Cortex of kidney (tissue), 1 donor: Measurements from ENCODE around the gene IVNS1ABP.

Experiments used
- DNase-seq: peaks from one replicate; lab custom pipeline; 2025; lab: John Stamatoyannopoulos, UW

Gene IVNS1ABP

DNA sequence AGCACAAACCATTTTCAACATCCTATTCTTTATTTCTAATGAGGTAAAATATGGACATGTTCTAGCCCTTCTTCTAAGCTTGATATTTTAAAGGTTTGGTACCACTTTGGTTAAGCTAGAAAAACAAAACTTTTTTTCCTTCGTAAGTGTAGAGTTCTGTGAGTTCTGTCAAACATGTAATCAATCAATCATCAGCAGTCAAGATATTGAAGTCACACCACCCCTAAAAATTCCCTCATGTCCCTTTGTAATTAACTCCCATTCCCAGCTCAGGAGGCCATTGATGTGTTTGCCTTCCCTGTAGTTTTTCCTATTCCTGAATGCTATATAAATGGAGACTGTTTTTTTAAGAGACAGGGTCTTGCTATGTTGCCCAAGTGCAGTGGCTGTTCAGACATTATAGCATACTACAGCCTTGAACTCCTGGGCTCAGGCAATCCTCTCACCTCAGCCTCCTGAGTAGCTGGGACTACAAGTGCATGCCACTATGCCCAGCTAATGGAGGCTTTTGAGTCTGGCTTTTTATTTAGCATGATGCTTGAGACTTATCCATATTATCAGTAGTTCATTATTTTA is 23.0 kb downstream of the IVNS1ABP start:
- no peak for DNase-seq

GRCh38 chr1:185292237-185292636 is 24.8 kb downstream of the IVNS1ABP start:
- DNase-seq: no peak

GRCh38 chr1:185291652-185292051 is 25.4 kb downstream of the IVNS1ABP start:
- DNase-seq: no peak

GRCh38 chr1:185291159-185291558 is 25.9 kb downstream of the IVNS1ABP start:
- DNase-seq: no peak

- no peak for DNase-seq
Measured at GRCh38 chr1:185289880-185290279, 27.2 kb downstream of the IVNS1ABP start.

DNA sequence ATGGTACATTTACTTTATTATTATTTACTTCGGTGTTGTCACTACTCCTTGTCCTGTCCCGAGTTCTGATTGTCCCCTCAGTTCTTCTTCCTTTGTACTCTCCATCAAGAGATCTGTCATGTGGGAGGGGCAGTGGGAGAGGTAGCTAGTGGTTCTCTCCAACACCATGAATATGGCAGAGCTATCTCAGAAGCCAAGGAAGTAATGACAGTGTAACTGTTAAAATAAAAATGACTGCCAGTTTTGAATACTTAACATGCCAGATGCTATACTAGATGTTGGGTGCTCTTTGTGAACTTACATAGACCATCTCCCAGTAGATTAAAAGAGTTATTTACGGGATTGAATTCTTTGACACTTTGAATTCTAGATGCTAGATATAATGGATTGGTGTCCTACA is 28.6 kb downstream of the IVNS1ABP start:
- no peak for DNase-seq

DNA sequence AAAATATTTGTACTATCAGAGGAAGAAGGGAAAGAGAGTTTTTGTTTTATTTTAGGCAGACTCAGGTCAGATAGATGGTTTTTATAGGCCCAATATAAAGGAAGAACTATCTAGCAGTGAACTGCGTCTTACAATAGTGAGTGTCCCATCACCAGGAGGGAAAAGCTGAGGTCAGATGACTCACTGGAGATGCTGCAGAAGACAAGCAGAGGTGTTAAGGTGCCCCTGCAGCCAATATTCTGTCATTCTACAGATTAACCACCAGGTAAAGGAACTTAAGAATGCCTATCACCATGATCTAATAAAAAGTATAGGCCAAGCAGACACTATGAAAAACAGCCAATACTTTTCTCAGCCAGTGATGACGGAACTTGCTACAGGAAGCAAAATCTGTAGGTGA is 29.6 kb downstream of the IVNS1ABP start:
- no peak for DNase-seq

DNA sequence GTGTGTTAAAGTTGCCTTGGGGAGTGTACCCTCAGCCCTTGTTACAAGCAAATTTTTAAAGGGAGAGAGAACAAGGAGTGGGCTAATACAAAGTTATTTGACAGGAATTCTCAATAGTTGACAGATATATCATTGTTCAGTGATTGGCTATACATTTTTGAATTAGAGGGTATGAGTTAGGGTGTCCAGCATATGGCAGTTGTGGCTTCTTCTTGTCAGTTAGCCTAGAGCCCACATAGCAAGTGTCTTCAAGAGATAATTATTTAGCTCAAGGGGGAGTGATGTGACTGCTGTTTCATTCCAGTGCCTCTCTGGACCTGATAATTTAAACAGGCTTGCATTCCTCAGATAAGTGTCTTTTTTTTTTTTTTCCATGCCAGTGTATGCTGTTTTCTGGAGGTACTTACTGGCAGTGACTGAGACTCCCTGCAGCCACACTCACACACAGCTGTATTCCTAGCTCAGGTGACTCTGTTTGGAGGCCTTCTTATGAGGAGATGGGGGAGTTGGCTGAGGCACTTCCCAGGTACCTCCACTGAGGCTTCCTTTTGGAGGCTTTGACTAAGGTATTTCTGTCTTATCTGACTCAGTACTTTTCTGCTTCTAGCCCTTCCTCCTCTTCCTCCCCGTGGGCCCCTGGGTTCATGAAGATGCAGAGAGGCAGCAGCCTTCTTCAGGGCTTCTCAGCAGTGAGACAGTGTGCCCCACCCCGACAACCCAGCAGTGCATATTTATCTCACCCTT is 32.3 kb downstream of the IVNS1ABP start:
- no peak for DNase-seq

- DNase-seq: no peak
Measured at GRCh38 chr1:185284116-185284515, 32.9 kb downstream of the IVNS1ABP start.

GRCh38 chr1:185281245-185281644 is 35.8 kb downstream of the IVNS1ABP start:
- DNase-seq: no peak

DNA sequence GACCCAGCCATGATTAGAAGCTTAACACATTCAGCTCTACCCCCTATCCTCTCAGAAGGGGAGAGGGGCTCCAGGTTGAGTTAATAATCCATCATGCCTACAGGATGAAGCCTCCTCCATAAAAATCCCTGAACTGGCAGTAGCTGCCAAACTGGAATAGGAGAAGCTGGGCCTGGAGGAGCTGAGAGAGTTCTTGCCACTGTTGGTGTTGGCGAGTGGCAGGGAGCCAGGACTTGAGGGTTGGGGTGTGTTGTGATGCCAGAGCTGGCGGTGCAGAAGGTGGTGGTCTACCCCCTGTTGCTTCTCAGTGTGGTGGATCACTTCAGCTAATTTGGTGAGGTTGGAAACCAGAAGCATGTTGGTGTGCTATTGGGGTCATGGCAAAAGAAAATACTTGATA is 36.5 kb downstream of the IVNS1ABP start:
- DNase-seq: no peak

- no peak for DNase-seq
Measured at GRCh38 chr1:185279571-185279970, 37.5 kb downstream of the IVNS1ABP start.

DNA sequence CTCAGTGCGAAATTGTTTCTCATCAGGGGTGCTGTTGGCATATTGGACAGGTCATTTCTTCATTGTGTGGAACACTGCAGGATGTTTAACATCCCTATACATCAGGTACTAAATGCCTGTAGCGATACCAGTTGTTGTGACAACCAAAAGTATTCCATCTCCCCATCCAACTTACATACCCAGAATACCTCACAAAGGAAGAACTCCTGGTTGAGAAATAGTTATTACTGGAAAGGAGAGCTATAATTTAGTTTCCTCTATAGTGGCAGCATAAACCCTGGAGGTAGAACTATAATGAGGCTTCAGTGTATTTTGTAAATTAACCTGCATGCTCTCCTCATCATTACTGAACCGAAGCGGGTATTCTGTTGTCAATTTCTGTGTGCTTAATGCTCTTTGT is 45.1 kb downstream of the IVNS1ABP start:
- DNase-seq: no peak

GRCh38 chr1:185268352-185268751 is 48.7 kb downstream of the IVNS1ABP start:
- no peak for DNase-seq

GRCh38 chr1:185267701-185268100 is 49.3 kb downstream of the IVNS1ABP start:
- no peak for DNase-seq

GRCh38 chr1:185267301-185267700 is 49.7 kb downstream of the IVNS1ABP start:
- DNase-seq: no peak

DNA sequence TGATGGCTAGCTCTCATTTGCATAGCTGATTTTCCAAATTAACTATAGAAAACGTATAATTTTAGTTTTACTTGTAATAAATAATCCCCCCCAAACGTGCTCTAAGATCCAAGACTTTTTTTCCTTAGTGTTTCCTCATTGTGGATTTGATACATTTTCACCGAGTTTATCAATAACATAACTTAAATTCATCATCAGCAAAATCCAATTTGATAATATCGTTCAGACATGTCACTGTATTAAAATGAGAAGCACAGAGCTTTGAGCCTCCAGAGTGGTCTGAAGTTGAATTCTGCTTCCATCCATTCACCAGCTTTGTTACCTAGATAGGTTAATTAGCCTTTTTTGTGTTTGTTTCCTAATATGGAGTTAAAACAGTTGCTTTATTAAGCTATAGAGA is 51.7 kb downstream of the IVNS1ABP start:
- no peak for DNase-seq

- DNase-seq: no peak
Measured at GRCh38 chr1:185263780-185264179, 53.3 kb downstream of the IVNS1ABP start.

DNA sequence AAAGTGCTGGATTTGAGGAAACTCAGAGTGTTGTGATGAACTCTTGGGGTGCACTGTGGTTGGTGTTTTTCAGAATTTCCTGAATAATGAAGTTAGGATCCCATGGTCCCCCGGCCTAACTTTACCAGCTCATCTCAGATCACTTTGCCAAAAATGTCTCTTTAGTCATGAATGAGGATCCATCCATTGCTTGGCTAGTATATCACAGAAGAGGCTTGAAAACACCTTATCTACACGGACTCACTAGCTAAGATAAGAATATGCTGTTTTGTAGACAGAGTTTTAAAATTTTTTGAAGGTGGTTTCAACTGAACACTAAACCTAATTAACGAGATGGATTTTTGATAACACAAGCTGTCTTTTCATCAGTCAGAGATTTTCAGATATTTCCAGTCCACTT is 53.8 kb downstream of the IVNS1ABP start:
- DNase-seq: no peak

DNA sequence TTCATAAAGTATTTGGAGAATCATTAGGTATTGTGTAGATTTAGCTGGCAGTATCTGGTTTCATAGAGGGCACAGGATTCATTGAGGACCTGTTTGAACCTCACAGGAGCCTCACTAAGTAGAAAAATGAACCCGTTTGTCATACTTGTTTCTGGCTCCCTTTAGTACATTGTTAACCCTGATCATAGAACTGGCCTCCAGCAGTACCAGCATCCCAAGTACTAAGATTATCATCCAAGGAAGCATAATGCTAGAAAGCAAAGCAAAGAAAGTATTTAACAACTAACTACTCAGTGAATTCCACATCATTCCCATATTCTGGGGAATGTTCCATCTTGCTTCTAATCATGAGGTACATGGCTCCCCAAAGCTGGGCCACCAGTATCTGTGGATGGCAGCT is 54.9 kb downstream of the IVNS1ABP start:
- no peak for DNase-seq

- DNase-seq: no peak
Measured at GRCh38 chr1:185260611-185261010, 56.4 kb downstream of the IVNS1ABP start.

GRCh38 chr1:185258676-185259075 is 58.4 kb downstream of the IVNS1ABP start:
- DNase-seq: no peak

- DNase-seq: no peak
Measured at GRCh38 chr1:185257950-185258208, 59.2 kb downstream of the IVNS1ABP start.
